HG03565 (cell line): ENCODE data around the gene PPM1M.
A peak's percentile ranks its signal among the peaks of the same experiment; 100 is the strongest.

ENCODE experiments used
- ATAC-seq: cut with Tn5 transposase; IDR thresholded peaks from one replicate; pipeline ENCODE4 v1.9.1; 2021; ENCODE audit warnings: mild to moderate bottlenecking, moderate library complexity; ENCODE audit not compliant: unreplicated experiment

PPM1M gene

GRCh38 chr3:52245322-52246263 lies at the start of gene PPM1M:
PPM1M (plus strand) TSS chr3:52245759; CDS start chr3:52245825, 66 bp downstream.
- ATAC-seq = no peak

DNA sequence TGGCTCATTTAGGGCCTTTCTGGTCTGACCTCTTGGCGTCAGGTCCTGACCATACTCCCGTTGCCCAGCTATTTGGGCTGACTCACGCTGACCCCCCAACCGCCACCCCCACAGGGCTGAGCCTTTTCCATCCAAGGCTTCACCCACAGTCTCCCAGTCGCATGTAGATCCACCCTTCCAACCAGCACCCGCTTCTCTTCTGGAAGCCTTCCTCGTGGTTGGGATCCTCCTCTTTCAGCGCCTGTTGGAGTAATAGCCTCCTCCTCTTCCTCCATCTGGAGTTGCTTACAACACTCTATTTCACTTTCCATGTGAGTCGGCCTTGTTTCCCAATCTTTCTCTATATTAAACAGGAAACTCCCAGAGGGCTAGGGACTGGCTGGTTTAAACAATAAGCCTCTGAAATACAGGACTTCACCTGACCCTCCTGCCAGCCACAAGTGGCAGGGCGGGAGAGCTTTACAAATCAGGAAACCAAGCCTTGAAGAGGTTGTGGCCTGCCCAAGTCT lies 49.7 kb upstream of the PPM1M start:
- no peak for ATAC-seq

- ATAC-seq = no peak
These were observed 48.6 kb upstream of the PPM1M start for GRCh38 chr3:52196977-52197376.

DNA sequence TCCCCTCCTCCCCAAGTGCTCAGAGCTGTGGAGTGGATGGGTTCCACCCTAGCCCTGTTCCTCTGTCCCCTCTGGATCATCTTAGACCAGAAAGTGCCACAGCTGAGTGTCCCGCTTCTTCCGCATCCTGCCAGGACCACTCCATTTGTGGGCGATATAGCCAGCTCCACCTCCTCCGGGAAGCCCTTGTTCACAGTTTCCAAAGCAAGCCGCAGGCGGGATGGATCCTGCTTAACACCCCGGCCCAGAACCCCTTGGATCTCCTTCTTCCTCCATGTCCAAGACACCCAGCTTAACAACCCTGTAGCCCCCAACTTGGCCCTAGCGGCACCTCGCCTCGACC lies 48.1 kb upstream of the PPM1M start:
- no peak for ATAC-seq

DNA sequence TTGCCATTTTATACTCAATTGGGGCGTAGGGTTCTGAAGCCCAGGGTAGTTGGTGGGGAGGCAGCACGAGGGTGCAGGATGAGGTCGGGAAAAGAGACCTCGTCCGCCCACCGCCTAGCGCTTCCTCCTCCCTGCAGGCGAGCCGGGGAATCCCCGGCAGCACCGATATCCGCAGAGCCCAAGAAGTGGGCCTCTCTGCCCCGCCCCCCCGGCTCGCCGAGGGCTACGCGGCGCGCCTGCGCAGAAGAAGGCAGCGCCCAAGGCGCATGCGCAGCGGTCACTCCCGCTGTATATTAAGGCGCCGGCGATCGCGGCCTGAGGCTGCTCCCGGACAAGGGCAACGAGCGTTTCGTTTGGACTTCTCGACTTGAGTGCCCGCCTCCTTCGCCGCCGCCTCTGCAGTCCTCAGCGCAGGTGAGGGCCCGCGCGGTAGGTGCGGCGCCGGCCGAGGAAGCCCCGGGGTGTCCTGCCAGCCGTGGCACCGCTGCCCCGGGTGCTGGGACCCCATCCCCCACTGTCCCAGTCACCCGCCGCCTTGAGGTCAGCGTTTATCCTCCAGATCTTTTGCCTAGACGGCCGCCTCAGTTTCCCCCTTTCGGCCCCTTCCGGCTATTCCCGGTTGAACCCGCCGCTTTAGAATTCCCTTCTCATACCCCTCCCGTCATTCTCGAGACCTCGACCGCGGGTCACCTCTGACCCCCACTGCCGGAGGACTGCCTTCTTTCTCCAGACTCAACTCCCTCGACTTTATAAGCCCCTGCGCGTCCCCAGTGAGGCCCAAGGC lies 47.5 kb upstream of the PPM1M start, which contains the start of gene ALAS1:
Gene ALAS1 (plus strand): TSS at position 319 of the 784 bp plus-strand sequence. CDS start 1,082 bp downstream, outside the sequence.
- peak; percentile 73 for ATAC-seq

DNA sequence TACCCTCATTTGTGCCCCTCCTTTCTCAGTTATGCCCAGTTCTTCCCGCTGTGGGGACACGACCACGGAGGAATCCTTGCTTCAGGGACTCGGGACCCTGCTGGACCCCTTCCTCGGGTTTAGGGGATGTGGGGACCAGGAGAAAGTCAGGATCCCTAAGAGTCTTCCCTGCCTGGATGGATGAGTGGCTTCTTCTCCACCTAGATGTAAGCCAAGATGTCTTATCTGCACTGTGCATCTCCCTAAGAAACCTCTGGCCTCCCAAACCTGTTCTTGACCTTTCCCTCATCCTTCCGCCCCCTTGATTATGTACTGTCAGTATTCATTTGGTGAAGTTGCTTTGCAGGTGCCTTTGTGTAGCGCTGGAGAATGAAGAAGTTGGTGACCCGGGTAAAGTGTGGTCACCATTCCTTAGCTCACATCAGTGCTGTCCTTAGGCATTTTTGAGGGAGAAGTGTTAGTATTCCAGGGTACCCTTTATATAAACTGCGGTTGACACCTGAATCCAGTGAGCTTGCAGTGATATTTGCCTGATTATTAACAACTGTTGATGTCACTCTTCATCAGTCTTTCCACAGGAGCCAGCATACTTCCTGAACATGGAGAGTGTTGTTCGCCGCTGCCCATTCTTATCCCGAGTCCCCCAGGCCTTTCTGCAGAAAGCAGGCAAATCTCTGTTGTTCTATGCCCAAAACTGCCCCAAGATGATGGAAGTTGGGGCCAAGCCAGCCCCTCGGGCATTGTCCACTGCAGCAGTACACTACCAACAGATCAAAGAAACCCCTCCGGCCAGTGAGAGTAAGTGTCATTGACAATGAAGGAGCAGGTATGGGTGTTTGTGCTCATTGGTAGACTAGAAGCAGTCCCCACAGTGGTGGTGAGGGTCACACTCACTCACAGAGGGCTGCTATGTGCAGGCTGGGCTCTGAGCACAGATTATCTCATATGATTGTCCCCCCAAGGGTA lies 46.6 kb upstream of the PPM1M start:
- no peak for ATAC-seq

DNA sequence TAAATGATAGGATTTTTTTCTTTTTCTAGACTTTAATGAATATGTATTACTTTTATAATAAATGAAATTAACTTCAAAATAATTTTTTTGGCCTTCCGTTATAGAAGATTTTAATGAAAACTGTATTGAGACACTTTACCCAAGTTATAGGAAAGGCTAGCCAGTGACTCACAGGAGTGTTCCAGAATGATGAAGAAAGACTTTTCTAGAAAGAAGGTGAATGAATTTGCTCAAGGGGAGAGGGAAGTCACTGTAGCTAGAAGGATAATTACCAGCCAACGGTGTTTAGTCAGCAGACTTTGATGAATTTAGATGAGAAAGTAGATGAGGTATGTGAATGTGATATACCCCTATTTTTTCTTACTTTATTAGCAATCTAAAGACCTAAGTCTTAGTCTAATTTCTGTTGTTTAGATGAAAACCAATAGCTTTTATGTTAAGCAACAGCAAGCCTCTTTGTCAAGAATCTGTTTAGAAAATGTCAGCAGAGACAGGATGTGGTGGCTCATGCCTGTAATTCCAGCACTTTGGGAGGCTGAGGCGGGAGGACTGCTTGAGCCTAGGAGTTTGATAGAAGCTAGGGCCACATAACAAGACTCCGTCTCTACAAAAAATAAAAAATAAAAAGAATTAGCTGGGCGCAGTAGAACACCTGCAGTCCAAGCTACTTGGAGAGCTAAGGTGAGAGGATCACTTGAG lies 44.4 kb upstream of the PPM1M start:
- no peak for ATAC-seq

GRCh38 chr3:52202384-52203077 lies 43.0 kb upstream of the PPM1M start:
- no peak for ATAC-seq

- ATAC-seq = no peak
These were observed 41.9 kb upstream of the PPM1M start for GRCh38 chr3:52203701-52204100.

- ATAC-seq = no peak
These were observed 41.1 kb upstream of the PPM1M start for GRCh38 chr3:52204337-52205073.

DNA sequence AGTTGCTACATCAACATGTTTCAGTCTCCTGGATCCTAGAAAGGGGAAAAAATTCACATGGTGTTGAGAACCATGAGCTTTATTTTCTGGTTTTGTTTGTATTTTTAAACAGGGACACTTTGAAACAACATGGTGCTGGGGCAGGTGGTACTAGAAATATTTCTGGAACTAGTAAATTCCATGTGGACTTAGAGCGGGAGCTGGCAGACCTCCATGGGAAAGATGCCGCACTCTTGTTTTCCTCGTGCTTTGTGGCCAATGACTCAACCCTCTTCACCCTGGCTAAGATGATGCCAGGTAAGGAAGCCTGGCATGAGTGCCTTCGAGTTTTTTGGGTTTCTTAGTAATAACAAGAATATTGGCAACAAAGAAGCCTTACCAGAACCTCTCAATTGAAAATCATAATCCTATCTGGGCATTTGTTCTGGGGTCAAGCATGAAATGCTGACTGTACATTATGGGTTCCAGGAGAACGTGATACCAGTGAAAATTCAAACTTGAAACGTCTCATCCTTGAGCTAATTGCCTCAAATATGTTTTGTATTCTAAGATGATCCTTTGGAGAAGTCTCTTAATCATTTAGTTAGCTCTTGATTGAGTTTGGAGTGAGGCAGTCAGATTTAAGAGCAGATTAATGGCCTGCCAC lies 39.7 kb upstream of the PPM1M start:
- no peak for ATAC-seq

- no peak for ATAC-seq
These were observed 37.0 kb upstream of the PPM1M start for GRCh38 chr3:52208556-52208955.

DNA sequence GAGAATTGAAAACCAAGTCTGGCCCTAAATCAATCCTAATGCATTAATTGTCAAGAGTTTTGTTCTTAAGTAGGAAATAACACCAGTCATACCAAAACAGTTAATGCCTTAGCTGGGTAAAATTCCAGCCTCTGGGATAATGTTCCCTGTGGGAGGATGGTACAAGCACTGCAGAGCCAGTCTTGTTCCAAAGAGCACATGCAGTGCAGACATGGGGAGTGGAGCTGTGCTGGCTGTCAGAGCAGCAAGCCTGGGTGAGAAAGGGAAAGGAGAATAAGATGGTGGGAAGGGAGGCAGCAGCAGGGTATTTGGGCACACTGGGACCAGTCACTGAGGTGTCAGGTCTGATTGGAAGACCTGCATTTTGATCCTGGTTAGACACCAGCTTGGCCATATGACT lies 35.5 kb upstream of the PPM1M start:
- no peak for ATAC-seq

GRCh38 chr3:52210550-52211046 lies 35.0 kb upstream of the PPM1M start:
- no peak for ATAC-seq

DNA sequence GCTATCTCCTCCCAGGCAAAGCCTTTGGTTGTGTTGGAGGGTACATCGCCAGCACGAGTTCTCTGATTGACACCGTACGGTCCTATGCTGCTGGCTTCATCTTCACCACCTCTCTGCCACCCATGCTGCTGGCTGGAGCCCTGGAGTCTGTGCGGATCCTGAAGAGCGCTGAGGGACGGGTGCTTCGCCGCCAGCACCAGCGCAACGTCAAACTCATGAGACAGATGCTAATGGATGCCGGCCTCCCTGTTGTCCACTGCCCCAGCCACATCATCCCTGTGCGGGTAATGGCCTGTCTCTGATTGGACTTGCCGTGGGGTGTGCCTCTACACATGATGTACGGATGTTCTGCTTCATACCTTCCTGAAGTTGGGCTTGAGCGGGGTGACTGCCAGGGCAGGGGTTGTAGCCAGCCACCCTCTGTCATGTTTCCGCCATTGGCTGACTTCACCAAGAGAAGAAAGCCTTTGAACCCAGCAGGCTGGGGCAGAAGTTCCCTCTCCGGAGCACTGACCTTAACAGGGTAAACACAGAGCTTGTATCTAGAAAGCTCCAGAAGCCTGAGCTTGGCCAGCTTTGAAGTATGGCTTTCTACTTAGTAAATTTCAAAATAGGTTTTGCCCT lies 34.2 kb upstream of the PPM1M start:
- ATAC-seq = no peak

GRCh38 chr3:52213005-52213404 lies 32.6 kb upstream of the PPM1M start:
- ATAC-seq = no peak

DNA sequence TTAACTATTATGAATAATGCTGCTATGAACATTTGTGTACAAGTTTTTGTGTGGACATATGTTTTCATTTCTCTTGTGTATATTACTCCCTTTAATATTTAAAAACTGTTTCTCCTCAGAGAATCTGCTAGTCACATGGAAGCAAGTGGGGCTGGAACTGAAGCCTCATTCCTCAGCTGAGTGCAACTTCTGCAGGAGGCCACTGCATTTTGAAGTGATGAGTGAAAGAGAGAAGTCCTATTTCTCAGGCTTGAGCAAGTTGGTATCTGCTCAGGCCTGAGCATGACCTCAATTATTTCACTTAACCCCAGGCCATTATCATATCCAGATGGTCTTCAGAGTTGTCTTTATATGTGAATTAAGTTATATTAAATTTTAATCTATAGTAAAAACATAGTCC lies 31.7 kb upstream of the PPM1M start:
- no peak for ATAC-seq

DNA sequence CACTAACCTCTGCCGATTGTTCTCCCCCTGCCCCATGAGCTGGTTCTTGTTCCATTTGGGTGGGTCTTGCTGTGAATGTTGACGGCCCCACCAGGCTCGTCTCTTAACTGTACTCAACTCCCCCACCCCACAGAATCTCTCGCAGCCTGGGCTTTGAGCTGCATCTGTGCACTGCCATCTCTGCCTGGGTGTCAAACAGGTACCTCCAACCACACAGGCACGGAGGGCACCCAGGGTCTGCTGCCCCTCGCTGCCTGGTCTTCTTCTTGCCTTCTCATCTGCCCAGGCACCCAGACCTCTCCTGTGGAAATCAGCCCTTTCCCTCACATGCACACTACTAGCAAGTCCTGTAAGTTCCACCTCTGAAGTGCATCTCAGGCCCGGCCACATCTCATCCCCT lies 30.2 kb upstream of the PPM1M start:
- ATAC-seq = no peak
